Panc1 (cell line): ENCODE results near the gene TSPYL2. TPM values are rescaled to one million over a fixed set of nuclear protein-coding genes. Genes with fewer than 3 reads are reported as not detected.

Experiments
- ATAC-seq: fragments of 200-7000 bp; cut with Tn5 transposase; 2 replicates; pipeline ENCODE4 v1.9.1; 2020; ENCODE audit warnings: mild to moderate bottlenecking, moderate library complexity
- BruUV-seq: library from RNA; stranded (reverse); fragments of 400-500 nt; replicated peaks from 2 replicates; lab custom pipeline; 2021; lab: Mats Ljungman, UMichigan
- CTCF ChIA-PET: fragments of 300-600 bp; sonication (Branson Sonifier 250); formaldehyde crosslinking; loops from one replicate; lab custom pipeline; 2022; ENCODE audit warnings: antibody characterized with exemption; lab: Charles Lee
- POLR2A ChIA-PET: fragments of 300-600 bp; sonication (Branson Sonifier 250); formaldehyde crosslinking; loops from one replicate; lab custom pipeline; 2022; ENCODE audit warnings: antibody characterized with exemption; lab: Charles Lee
- DNase-seq: peaks from one replicate; pipeline ENCODE4 v3.0.0-alpha.2; 2010; ENCODE audit warnings: low read depth, low spot score
- H3K27ac ChIP-seq: 2 replicates; pipeline ENCODE4 v1.5.1; 2011; ENCODE audit warnings: mild to moderate bottlenecking, low read length, inconsistent platforms
- H3K27me3 ChIP-seq: fragments of 200-500 bp; sonication (Bioruptor generic); 2 replicates; pipeline ENCODE4 v1.6.0; 2014; ENCODE audit warnings: low read length, inconsistent platforms; ENCODE audit not compliant: control insufficient read depth, insufficient read depth
- H3K36me3 ChIP-seq: fragments of 200-500 bp; sonication (Bioruptor generic); 2 replicates; pipeline ENCODE4 v1.5.1; 2014; ENCODE audit warnings: inconsistent platforms, mild to moderate bottlenecking, low read length, moderate library complexity; ENCODE audit not compliant: control insufficient read depth, insufficient read depth
- H3K4me1 ChIP-seq: 2 replicates; pipeline ENCODE4 v1.5.1; 2011; ENCODE audit warnings: inconsistent platforms, mild to moderate bottlenecking, low read length, moderate library complexity; ENCODE audit not compliant: control insufficient read depth, insufficient read depth
- H3K4me3 ChIP-seq, 2 experiments: 2 replicates each; pipeline ENCODE4 v1.5.1; 2011 to 2012; ENCODE audit warnings: low read depth in 2 of 2, low read length in 2 of 2, mild to moderate bottlenecking in 2 of 2, inconsistent platforms in 1 of 2, moderate library complexity in 1 of 2
- H3K9me3 ChIP-seq: fragments of 200-500 bp; sonication (Bioruptor generic); 2 replicates; pipeline ENCODE4 v1.5.1; 2014; ENCODE audit warnings: low read depth, mild to moderate bottlenecking, inconsistent platforms, low read length, moderate library complexity; ENCODE audit not compliant: control insufficient read depth, insufficient read depth
- CTCF ChIP-seq: fragments of 450-650 bp; IDR thresholded peaks from 2 replicates; pipeline ENCODE4 v1.5.1; 2017; ENCODE audit warnings: mild to moderate bottlenecking
- POLR2AphosphoS5 ChIP-seq: IDR thresholded peaks from 2 replicates; pipeline ENCODE4 v1.6.1; 2012; ENCODE audit warnings: mild to moderate bottlenecking, low read depth, low read length, moderate library complexity
- REST ChIP-seq, 2 experiments: IDR thresholded peaks; 2 replicates each; pipeline ENCODE4 v1.6.1; 2011 to 2012; ENCODE audit warnings: low read depth in 2 of 2, control low read depth in 1 of 2, low read length in 1 of 2, mild to moderate bottlenecking in 1 of 2, moderate library complexity in 1 of 2; ENCODE audit not compliant: insufficient read depth in 1 of 2
- SIN3A ChIP-seq: IDR thresholded peaks from 2 replicates; pipeline ENCODE4 v1.6.1; 2012; ENCODE audit warnings: low read depth, mild to moderate bottlenecking, low read length, moderate library complexity, borderline replicate concordance; ENCODE audit not compliant: insufficient read depth
- TCF7L2 ChIP-seq: IDR thresholded peaks from 2 replicates; pipeline ENCODE4 v1.6.1; 2011; ENCODE audit warnings: mild to moderate bottlenecking, low read depth, low read length, inconsistent platforms
- in situ Hi-C: cut with HindIII; loops from 2 replicates; pipeline ENCODE4 v1.10.0; 2016; ENCODE audit warnings: low sequenced_read_pairs, low pct_unique_long_range_greater_than_20kb
- intact Hi-C: fragments of 100-400 bp; cut with micrococcal nuclease; formaldehyde crosslinking; loops from one replicate; pipeline ENCODE4 v1.10.0; 2022; ENCODE audit not compliant: unreplicated experiment
- total RNA-seq: library from RNA; stranded (reverse); gene quantifications from one replicate; pipeline ENCODE4 v1.2.1, GENCODE V29; 2021; ENCODE audit not compliant: unreplicated experiment

The TSPYL2 gene
- total RNA-seq, 1 experiment from 2014 or later, result 25.0 TPM

DNA sequence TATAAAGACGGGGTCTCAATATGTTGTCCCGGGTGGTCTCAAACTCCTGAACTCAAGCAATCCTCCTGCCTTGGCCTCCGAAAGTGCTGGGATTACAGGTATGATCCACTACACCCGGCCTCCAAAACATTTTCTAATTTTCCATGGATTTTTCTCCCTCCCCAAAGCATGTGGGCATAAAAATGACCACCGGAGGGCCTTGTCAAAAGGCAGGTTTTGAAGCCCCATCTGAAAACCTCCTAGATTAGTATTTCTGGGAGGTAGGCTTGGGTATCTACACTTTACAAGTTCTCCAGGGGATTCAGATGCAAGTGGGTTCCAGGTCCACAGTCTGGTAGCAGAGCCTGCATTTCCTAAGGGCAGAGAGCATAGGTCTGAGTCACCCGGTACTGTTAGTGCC is 34.9 kb upstream of the TSPYL2 start:
- CTCF ChIA-PET, result no interaction called here

DNA sequence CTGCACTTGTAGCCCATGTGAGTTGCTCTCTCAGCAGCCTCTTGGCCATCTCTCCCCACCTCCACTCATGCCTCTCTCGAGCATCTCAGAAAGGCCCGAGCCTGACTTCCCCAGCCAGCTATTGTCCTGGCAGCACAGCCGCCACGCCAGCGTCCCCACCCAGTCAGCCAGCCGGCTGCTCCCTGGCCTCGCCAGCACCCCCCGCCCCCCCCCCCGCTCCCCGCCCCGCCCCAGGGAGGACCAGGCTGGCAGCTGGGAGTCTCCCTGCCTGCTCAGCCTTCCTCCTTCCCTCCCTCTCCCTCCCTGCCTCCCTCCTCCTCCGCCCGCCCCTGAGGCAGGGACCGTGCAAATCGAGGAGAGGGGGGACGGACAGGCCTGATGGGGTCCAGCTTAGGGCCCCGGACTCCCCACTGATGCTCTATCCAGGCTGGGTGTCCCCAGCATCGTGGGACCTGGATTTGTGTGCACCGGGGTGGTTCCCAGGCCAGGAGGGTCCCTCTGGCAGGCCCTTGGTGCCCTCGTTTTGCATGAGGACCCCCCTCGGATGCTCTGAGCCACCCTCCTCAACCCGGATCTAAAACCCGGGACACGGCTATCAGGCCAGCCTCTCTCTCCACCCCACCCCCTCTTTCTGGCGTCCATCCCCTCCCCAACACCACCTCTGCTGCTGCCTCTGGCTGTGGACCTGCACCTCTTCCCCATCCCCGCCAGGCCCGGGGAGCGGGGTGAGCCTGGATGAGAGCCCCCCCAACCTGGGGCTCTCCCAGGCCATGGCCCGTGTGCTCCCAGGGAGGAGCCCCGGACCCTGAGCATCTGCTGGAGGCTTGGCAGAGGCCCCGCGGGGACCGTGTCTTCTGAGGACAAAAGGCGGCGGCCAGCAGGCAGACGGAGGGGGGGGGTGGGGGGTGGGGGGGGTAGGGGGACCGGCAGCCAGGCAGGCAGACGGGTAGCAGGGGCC is 33.7 kb upstream of the TSPYL2 start, which contains the start of gene GPR173:
Gene GPR173, plus strand, starts transcription at position 621 of the 958 bp plus-strand sequence. CDS start 27,833 bp downstream, outside the sequence.
- intact Hi-C loops, result no loop called here

More for the DNA sequence above, 34.9 kb upstream of the TSPYL2 start:
- Histone ChIP-seq H3K27ac (no peak overlapping the region), H3K4me1 (no peaks in the 10 kb centered on the region), H3K4me3 (no peak overlapping the region), H3K9me3 (no peaks in the 10 kb centered on the region), H3K36me3 (no peaks in the 10 kb centered on the region; the same call in 1 of the 2 replicates), H3K27me3 (no peaks in the 10 kb centered on the region; the same call in none of the 2 replicates)
- POLR2A ChIA-PET, result no interaction called here
- DNase-seq (no peak), ATAC-seq (no peak)
- intact Hi-C loops (no loop called here), in situ Hi-C loops (no loop called here)
- peak; percentile 54 for TF ChIP-seq CTCF
- TF ChIP-seq POLR2AphosphoS5, result no peak
- no TSS peak for BruUV-seq

More for the DNA sequence above, 33.7 kb upstream of the TSPYL2 start, which contains the start of gene GPR173:
- H3K4me1 ChIP-seq, result no peaks in the 10 kb centered on the region
- TF ChIP-seq REST (IDR thresholded peaks at IDR 0.05; ENCODE audit: insufficient read depth in 1 of 2, low read depth in 2 of 2, low read length in 1 of 2) (no peak), POLR2AphosphoS5 (no peak), TCF7L2 (no peak), CTCF (no peak), SIN3A (no peak)
- H3K27me3 ChIP-seq, result no peaks in the 10 kb centered on the region
- in situ Hi-C loops, result no loop called here
- CTCF ChIA-PET, result no interaction called here
- H3K27ac ChIP-seq, result no peak within 1 kb of the TSS
- no TSS peak for BruUV-seq
- no peak for DNase-seq
- H3K9me3 ChIP-seq, result no peaks in the 10 kb centered on the region
- peak; percentile 42; the same call in 1 of the 2 replicates for ATAC-seq
- H3K36me3 ChIP-seq, result no peaks in the 10 kb centered on the region; the same call in 1 of the 2 replicates
- POLR2A ChIA-PET, result no interaction called here
- peak within 1 kb of the TSS in 1 of 2 experiments; percentile 27; a peak in 1 of 4 replicates for H3K4me3 ChIP-seq
